Fibroblast of lung (primary cell): ENCODE results near the gene MAP3K7CL. TPM values are rescaled to one million over a fixed set of nuclear protein-coding genes. Genes with fewer than 3 reads are reported as not detected.

Source experiments
- DNase-seq, 2 donors: peaks; one replicate each; pipeline versions ENCODE4 v3.0.0 to v3.0.0-alpha.2; 2010; ENCODE audit warnings: low read depth in 2 of 2
- H2AFZ ChIP-seq: 2 replicates; pipeline ENCODE4 v1.5.1; 2012; ENCODE audit warnings: low read length, control low read depth, inconsistent platforms
- H3K27ac ChIP-seq: 2 replicates; pipeline ENCODE4 v1.5.1; 2011; ENCODE audit warnings: low read length, control low read depth; ENCODE audit not compliant: insufficient read depth
- H3K27me3 ChIP-seq: 2 replicates; pipeline ENCODE4 v1.5.1; 2011; ENCODE audit warnings: mild to moderate bottlenecking, low read length; ENCODE audit not compliant: control insufficient read depth, insufficient read depth
- H3K36me3 ChIP-seq: 2 replicates; pipeline ENCODE4 v1.5.1; 2011; ENCODE audit warnings: low read length; ENCODE audit not compliant: control insufficient read depth, insufficient read depth
- H3K4me1 ChIP-seq: 2 replicates; pipeline ENCODE4 v1.5.1; 2011; ENCODE audit warnings: low read length; ENCODE audit not compliant: control insufficient read depth, insufficient read depth; ENCODE audit errors: extremely low read depth
- H3K4me2 ChIP-seq: 2 replicates; pipeline ENCODE4 v1.5.1; 2011; ENCODE audit warnings: low read length, control low read depth; ENCODE audit not compliant: insufficient read depth; ENCODE audit errors: extremely low read depth
- H3K4me3 ChIP-seq, 4 experiments: fragments of 200-600 bp in 1 of 4; sonication (generic) in 1 of 4; replicated peaks in 1 of 4; 2 replicates each; pipeline ENCODE4 v1.5.1; 2011 to 2016; ENCODE audit warnings: low read length in 4 of 4, low read depth in 3 of 4, mild to moderate bottlenecking in 3 of 4, control low read depth in 2 of 4, inconsistent platforms in 1 of 4, mixed read lengths in 1 of 4; ENCODE audit not compliant: insufficient read depth in 1 of 4; ENCODE audit errors: control extremely low read depth in 1 of 4
- H3K79me2 ChIP-seq: 2 replicates; pipeline ENCODE4 v1.5.1; 2012; ENCODE audit warnings: mild to moderate bottlenecking, low read length, inconsistent platforms; ENCODE audit not compliant: control insufficient read depth, insufficient read depth
- H3K9ac ChIP-seq: 2 replicates; pipeline ENCODE4 v1.5.1; 2011; ENCODE audit warnings: mild to moderate bottlenecking, low read length, control low read depth; ENCODE audit not compliant: insufficient read depth
- H3K9me3 ChIP-seq: 2 replicates; pipeline ENCODE4 v1.5.1; 2012; ENCODE audit warnings: low read depth, low read length; ENCODE audit not compliant: control insufficient read depth, insufficient read depth
- H4K20me1 ChIP-seq: 2 replicates; pipeline ENCODE4 v1.5.1; 2011; ENCODE audit warnings: low read length; ENCODE audit not compliant: control insufficient read depth, insufficient read depth; ENCODE audit errors: extremely low read depth
- CTCF ChIP-seq, 2 donors: IDR thresholded peaks in 1 of 2; conservative IDR thresholded peaks in 1 of 2; 1 replicate in 1 of 2; 2 replicates in 1 of 2; pipeline ENCODE4 v1.5.1; 2011 to 2012; ENCODE audit warnings: low read length in 2 of 2, control low read depth in 1 of 2, inconsistent platforms in 1 of 2, low read depth in 1 of 2, mild to moderate bottlenecking in 1 of 2
- EZH2 ChIP-seq: IDR thresholded peaks from 2 replicates; pipeline ENCODE4 v1.5.1; 2012; ENCODE audit warnings: low read length, control low read depth, mild to moderate bottlenecking; ENCODE audit errors: missing control alignments
- polyA plus RNA-seq, 2 donors: library from polyadenylated mRNA; depleted of rRNA in 1 of 2; stranded (reverse) in 1 of 2; unstranded in 1 of 2; fragments of >200 nt; gene quantifications; 2 replicates each; pipeline ENCODE4 v1.2.1, GENCODE V29; 2011 to 2012; ENCODE audit warnings: missing spikeins in 1 of 2
- total RNA-seq: library from RNA; depleted of rRNA; stranded (reverse); fragments of >200 nt; gene quantifications from 2 replicates; pipeline ENCODE4 v1.2.1, GENCODE V29; 2014

Gene MAP3K7CL
- total and polyA plus RNA-seq, 2 donors (not counting 1 experiment from before 2014, with no cell fraction given), result 58.3 to 176 TPM

DNA sequence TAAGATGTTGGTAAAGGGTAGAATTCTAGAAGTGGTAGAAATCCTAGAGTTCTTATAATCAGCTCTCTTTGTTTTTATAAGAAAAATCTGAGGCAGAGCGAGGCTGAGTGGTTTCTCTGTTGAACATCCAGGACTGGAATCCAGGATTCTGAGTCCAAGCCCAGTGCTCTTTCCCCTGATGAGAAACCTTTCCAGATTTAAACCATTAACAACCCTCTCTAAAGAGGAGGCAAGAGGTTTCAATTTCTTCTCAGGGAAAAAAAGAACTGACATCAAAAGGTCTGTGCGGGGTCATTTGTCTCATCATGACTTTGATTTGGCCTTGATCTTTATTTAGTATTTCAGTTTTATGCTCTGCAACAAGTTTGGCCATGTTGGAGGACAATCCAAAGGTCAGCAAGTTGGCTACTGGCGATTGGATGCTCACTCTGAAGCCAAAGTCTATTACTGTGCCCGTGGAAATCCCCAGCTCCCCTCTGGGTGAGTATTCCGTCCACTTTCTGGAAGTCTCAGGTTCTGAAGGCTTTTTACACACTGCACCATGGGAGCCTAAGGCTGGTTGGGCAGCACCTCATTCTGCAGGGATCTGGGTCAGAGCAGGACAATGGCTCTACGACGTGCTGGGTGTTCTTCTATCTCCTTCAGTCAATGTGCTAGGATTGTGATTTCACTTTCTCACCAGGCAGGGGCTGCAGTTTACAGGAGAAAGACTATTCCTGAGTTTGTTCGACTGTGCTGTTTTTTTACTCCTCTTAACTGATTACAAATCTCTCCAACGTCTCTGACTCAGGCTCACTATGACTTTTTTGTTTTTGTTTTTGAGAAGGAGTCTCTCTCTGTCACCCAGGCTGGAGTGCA is 38.1 kb upstream of the MAP3K7CL start:
- Histone ChIP-seq H4K20me1 (no peaks in the 10 kb centered on the region), H3K27me3 (no peaks in the 10 kb centered on the region), H3K27ac (peak overlapping the region; percentile 70), H2AFZ (peak overlapping the region; percentile 30), H3K9ac (no peak overlapping the region), H3K36me3 (no peaks in the 10 kb centered on the region), H3K4me1 (peaks cover 9% of the 10 kb centered on the region), H3K4me3 (peak overlapping the region in 1 of 4 experiments; percentile 26), H3K9me3 (no peaks in the 10 kb centered on the region), H3K4me2 (no peak overlapping the region), H3K79me2 (no peaks in the 10 kb centered on the region)
- peak; percentile 65 to 70 for DNase-seq
- TF ChIP-seq CTCF (conservative IDR thresholded peaks at IDR 0.05 in 1 of 2, IDR thresholded peaks at IDR 0.05 in 1 of 2; ENCODE audit: low read depth in 1 of 2, low read length in 2 of 2), result peak in 1 of 2 donors; percentile 31
- TF ChIP-seq EZH2, result no peak

DNA sequence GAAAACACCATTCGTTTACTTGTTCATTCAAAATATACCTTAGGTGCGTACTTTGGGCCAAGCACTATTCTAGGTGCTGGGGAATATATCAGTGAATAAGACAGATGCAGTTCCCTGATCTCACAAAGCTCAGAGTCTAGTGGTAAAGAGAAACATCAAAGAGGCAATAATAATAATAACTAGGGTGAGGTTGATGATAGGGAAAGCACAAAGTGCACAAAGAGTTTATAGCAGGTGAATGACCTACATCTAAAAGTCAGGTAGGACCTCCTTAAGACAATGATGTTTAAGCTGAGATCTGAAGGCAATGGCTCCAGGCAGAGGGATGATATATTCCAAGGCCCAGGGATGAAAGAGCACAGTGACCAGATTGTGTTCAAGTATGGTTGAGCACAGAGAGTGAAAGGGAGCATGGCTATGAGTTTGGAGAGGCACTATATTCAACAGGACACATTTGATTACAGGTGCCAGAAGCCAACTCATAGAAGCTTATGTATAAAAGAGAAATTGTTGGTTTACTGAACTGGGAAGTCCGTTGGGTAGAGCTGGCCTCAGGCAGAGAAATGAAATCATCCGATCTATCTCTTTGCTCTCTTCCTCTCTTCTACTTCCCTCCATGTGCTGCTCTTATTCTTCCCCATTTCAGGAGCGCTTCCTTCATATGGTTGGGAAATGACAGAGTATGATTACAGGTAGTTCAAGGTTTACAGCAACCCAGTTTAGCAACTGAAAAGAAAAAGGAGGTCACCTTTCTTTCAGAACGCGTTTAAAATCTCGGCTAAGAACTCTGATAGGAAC is 34.0 kb upstream of the MAP3K7CL start:
- H3K4me2 ChIP-seq, result no peak overlapping the region
- H3K27ac ChIP-seq, result no peak overlapping the region
- no peaks in the 10 kb centered on the region for H3K27me3 ChIP-seq
- H3K4me3 ChIP-seq, result no peak overlapping the region
- no peak overlapping the region for H2AFZ ChIP-seq
- TF ChIP-seq CTCF (conservative IDR thresholded peaks at IDR 0.05 in 1 of 2, IDR thresholded peaks at IDR 0.05 in 1 of 2; ENCODE audit: low read depth in 1 of 2, low read length in 2 of 2) (no peak), EZH2 (no peak)
- no peak overlapping the region for H3K9ac ChIP-seq
- peaks cover 5% of the 10 kb centered on the region for H3K4me1 ChIP-seq
- no peak for DNase-seq
- no peaks in the 10 kb centered on the region for H3K36me3 ChIP-seq
- H3K79me2 ChIP-seq, result no peaks in the 10 kb centered on the region
- H4K20me1 ChIP-seq, result no peaks in the 10 kb centered on the region
- H3K9me3 ChIP-seq, result no peaks in the 10 kb centered on the region

DNA sequence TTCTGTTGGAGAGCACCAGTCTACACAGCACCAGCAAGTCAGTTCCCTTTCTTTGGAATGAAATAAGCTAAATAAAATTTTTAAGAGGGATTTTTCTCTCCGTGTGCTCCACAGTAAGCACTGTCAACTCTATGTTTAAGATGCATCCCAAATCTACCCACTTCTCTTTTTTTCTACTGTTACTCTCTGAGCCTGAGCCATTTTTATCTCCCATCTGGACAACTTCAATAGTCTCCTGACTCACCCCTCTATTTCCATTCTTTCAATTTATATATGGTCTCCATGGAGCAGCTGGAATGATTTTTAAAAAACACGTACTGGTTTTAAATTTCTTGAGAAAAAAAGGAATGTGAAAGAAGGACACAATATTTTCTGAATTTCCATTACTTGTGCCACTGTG is 32.3 kb upstream of the MAP3K7CL start:
- Histone ChIP-seq H3K36me3 (no peaks in the 10 kb centered on the region), H2AFZ (no peak overlapping the region), H3K27ac (no peak overlapping the region), H3K4me3 (no peak overlapping the region), H3K79me2 (no peaks in the 10 kb centered on the region), H3K4me2 (no peak overlapping the region), H3K4me1 (no peaks in the 10 kb centered on the region), H3K9ac (no peak overlapping the region), H4K20me1 (no peaks in the 10 kb centered on the region), H3K9me3 (no peaks in the 10 kb centered on the region), H3K27me3 (no peaks in the 10 kb centered on the region)
- DNase-seq, result no peak
- TF ChIP-seq CTCF (conservative IDR thresholded peaks at IDR 0.05 in 1 of 2, IDR thresholded peaks at IDR 0.05 in 1 of 2; ENCODE audit: low read depth in 1 of 2, low read length in 2 of 2), result no peak
- TF ChIP-seq EZH2, result no peak
